Neutrophil (primary cell): ENCODE data around the gene OSCAR.

Source experiments
- H3K27ac ChIP-seq: fragments of 200-600 bp; sonication (generic); 2 replicates; pipeline ENCODE4 v1.5.1; 2016; ENCODE audit warnings: mild to moderate bottlenecking, moderate library complexity
- H3K27me3 ChIP-seq: fragments of 200-600 bp; sonication (generic); 2 replicates; pipeline ENCODE4 v1.6.0; 2016; ENCODE audit warnings: mild to moderate bottlenecking
- H3K36me3 ChIP-seq: fragments of 200-600 bp; sonication (generic); 2 replicates; pipeline ENCODE4 v1.5.1; 2017
- H3K4me1 ChIP-seq, 2 experiments: fragments of 200-600 bp in 1 of 2; sonication (generic) in 1 of 2; 1 replicate in 1 of 2; 2 replicates in 1 of 2; pipeline versions ENCODE4 v1.5.1 to v1.6.1; 2013 to 2016; ENCODE audit warnings: low read depth in 1 of 2, low read length in 1 of 2, mild to moderate bottlenecking in 1 of 2, moderate library complexity in 1 of 2; ENCODE audit not compliant: control insufficient read depth in 1 of 2, insufficient read depth in 1 of 2
- H3K4me3 ChIP-seq, 2 experiments: fragments of 200-600 bp in 1 of 2; sonication (generic) in 1 of 2; 1 replicate in 1 of 2; 2 replicates in 1 of 2; pipeline ENCODE4 v1.5.1; 2013 to 2016; ENCODE audit warnings: low read depth in 1 of 2, low read length in 1 of 2, mild to moderate bottlenecking in 1 of 2, moderate library complexity in 1 of 2
- H3K9me3 ChIP-seq: fragments of 200-600 bp; sonication (generic); 2 replicates; pipeline ENCODE4 v1.5.1; 2016
- TF ChIP-seq, protein P1 (sequence below): fragments of 200-600 bp; sonication (generic); IDR thresholded peaks from 2 replicates; pipeline ENCODE4 v1.5.1; 2016; ENCODE audit warnings: antibody characterized with exemption

Gene OSCAR

DNA sequence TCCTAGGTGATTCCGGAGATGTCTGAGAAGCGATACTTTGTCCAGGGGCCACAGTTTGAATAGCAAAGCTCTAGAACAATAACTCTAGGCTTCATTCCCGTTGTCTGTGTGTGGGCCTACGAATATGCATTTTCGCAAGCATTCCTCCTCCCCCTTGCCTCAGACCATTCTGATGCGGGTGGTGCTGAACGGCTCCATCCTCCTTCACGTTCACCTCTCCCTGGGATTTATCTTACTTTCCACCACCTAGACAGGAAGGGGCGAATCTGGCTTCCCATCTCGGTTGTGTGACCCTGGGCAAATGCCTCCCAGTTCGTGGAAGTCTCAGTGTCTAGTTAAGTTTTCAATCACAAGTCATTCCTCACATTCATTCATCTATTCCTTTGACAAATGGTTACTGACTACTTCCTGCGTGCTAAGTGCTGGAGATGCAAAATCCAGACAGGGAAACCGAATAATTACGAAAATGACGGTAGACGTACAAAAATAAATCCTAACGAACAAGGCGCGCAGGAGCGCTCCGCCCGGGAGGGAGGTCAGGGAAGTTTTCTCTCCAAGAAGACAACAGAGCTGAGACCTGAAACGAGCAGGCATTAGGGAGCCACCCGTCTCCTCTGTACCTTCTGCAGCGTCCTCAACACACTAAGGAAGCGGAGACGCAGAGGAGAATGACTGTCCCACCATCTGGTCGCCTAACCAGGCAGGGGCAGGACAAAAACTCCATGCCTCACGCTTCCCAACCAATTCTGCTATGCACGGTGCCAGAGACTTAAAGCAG lies 35.7 kb upstream of the OSCAR start:
- Histone ChIP-seq H3K4me3 (peak overlapping the region; percentile 58 to 64), H3K36me3 (peaks cover 14% of the 10 kb centered on the region), H3K27ac (peak overlapping the region; percentile 91), H3K4me1 (peaks cover 34 to 37% of the 10 kb centered on the region in 2 experiments), H3K9me3 (no peaks in the 10 kb centered on the region), H3K27me3 (peaks cover 4% of the 10 kb centered on the region)
- TF ChIP-seq, protein P1, sequence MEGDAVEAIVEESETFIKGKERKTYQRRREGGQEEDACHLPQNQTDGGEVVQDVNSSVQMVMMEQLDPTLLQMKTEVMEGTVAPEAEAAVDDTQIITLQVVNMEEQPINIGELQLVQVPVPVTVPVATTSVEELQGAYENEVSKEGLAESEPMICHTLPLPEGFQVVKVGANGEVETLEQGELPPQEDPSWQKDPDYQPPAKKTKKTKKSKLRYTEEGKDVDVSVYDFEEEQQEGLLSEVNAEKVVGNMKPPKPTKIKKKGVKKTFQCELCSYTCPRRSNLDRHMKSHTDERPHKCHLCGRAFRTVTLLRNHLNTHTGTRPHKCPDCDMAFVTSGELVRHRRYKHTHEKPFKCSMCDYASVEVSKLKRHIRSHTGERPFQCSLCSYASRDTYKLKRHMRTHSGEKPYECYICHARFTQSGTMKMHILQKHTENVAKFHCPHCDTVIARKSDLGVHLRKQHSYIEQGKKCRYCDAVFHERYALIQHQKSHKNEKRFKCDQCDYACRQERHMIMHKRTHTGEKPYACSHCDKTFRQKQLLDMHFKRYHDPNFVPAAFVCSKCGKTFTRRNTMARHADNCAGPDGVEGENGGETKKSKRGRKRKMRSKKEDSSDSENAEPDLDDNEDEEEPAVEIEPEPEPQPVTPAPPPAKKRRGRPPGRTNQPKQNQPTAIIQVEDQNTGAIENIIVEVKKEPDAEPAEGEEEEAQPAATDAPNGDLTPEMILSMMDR = no peak

DNA sequence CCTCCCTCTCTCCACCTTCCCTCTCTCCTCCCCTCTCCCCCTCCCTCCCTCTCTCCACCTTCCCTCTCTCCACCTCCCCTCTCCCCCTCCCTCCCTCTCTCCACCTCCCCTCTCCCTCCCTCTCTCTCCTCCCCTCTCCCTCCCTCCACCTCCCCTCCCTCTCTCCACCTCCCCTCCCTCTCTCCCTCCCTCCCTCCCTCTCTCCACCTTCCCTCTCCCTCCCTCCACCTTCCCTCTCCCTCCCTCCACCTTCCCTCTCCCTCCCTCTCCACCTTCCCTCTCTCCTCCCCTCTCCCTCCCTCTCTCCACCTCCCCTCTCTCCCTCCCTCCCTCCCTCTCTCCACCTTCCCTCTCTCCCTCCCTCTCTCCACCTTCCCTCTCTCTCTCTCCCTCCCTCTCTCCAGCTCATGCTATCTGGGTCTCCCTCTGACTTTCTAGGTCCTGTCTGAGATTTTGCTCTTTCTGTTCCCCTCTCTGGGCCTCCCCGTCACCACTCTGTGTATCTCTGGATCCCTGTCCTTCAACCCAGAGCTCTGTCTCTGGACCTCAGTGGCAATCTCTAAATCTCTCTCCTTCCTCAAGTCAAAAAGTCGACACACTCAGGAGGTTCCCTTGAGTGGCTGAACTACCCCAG lies 33.5 kb upstream of the OSCAR start:
- no peaks in the 10 kb centered on the region for H3K9me3 ChIP-seq
- H3K27ac ChIP-seq = no peak overlapping the region

DNA sequence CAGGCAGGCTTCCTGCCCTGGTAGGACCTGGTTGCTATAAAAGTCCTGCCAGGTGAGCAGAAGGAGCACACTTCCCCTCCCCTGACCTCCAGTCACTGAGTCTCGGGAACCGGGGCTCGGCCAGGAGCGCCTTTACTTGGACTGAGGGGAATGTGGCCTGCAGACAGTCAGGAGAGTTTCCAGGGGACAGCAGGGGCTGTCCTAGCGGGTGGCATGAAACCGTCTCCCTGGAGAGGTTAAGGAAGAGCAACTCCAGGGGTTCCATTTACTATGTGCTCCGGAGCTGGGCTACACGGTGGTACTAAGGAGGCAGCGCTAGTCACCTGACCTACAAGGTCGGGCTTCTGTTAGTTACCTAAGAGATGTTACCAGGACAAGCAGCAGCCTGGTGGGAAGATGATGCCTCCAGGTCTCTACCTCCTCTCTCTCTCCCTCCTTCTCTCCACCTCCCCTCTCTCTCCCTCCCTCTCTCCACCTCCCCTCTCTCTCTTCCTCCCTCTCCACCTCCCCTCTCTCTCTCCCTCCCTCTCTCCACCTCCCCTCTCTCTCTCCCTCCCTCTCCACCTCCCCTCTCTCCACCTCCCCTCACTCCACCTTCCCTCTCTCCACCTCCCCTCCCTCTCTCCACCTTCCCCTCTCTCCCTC lies 32.8 kb upstream of the OSCAR start:
- H3K27me3 ChIP-seq = peaks cover 4% of the 10 kb centered on the region
- peaks cover 38% of the 10 kb centered on the region for H3K36me3 ChIP-seq
- TF ChIP-seq, protein P1 = no peak
- H3K9me3 ChIP-seq = no peaks in the 10 kb centered on the region
- H3K4me3 ChIP-seq = no peak overlapping the region
- peaks cover 16 to 19% of the 10 kb centered on the region in 2 experiments for H3K4me1 ChIP-seq
- no peak overlapping the region for H3K27ac ChIP-seq

More for the DNA sequence above, 33.5 kb upstream of the OSCAR start:
- peaks cover 4% of the 10 kb centered on the region for H3K27me3 ChIP-seq
- H3K4me3 ChIP-seq = no peak overlapping the region
- peaks cover 32% of the 10 kb centered on the region for H3K36me3 ChIP-seq
- H3K4me1 ChIP-seq = peaks cover 23 to 25% of the 10 kb centered on the region in 2 experiments
- TF ChIP-seq, protein P1 = no peak

DNA sequence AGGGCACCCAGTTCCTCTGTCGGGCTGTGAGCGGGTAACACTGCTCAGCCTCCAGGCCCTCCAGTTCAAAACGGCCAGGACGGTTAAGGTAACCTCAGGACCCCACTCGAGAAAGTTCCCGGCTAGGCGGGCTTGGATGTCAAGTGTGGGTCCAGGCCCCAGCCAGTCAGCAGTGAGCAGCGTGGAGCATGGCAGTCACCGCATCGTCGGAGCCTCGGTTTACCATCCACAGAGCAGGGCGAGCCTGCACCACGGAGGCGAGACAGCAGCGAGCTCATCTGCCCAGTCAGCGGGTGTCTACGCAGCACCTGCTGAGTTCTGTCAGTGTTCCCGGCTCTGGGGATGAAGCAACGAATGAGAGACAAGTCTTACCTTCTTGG lies 29.0 kb upstream of the OSCAR start:
- Histone ChIP-seq H3K9me3 (no peaks in the 10 kb centered on the region), H3K36me3 (peaks cover 76% of the 10 kb centered on the region), H3K27me3 (no peaks in the 10 kb centered on the region), H3K4me3 (no peak overlapping the region), H3K27ac (no peak overlapping the region), H3K4me1 (no peaks in the 10 kb centered on the region)
- TF ChIP-seq, protein P1 = no peak

DNA sequence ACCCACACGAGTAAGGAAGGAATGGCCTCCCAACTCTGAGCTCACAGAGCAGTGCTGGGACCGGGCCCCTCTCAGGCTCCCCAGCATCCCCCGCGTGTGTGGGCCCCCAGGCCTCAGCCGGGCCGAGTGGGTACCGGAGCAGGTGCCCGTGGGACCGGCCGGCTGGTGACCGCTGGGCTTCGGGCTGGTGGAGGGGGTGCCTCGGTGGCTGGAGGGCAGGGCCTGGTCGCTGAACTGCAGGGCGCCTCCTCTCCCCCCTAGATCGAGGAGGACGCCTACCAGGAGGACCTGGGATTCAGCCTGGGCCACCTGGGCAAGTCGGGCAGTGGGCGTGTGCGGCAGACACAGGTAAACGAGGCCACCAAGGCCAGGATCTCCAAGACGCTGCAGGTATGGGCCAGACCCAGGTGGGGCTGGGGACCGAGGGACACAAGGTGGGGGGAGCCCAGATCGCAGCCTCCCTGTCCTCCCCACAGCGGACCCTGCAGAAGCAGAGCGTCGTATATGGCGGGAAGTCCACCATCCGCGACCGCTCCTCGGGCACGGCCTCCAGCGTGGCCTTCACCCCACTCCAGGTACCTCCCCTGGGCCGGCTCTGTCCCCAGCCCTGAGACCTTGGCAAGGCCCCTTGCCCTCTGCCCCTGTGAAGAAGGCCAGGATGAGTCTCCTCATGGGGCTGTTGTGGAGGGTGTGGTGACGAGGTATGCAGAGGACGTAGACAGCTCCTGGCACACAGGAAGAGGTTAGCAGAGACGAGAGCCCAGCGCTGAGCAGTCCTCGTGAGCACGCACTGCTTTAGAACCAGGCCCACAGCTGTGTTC lies 28.4 kb upstream of the OSCAR start:
- H3K27ac ChIP-seq = no peak overlapping the region
- H3K4me1 ChIP-seq = no peaks in the 10 kb centered on the region
- no peaks in the 10 kb centered on the region for H3K9me3 ChIP-seq
- peaks cover 82% of the 10 kb centered on the region for H3K36me3 ChIP-seq
- no peak overlapping the region for H3K4me3 ChIP-seq
- TF ChIP-seq, protein P1 = no peak
- no peaks in the 10 kb centered on the region for H3K27me3 ChIP-seq
